Subcutaneous adipose tissue (tissue), 4 donors: ENCODE results near the gene SBF2. TPM values are rescaled to one million over a fixed set of nuclear protein-coding genes. Genes with fewer than 3 reads are reported as not detected.

ENCODE experiments used
- total RNA-seq, 4 donors: library from RNA; depleted of rRNA; stranded (reverse); fragments of >200 nt; gene quantifications; one replicate each; pipeline ENCODE4 v1.1.0, GENCODE V29; 2016
- TF ChIP-seq, protein P1 (sequence below): fragments of 450-650 bp; IDR thresholded peaks from one replicate; pipeline ENCODE4 v1.5.1; 2016; ENCODE audit warnings: low read depth, mild to moderate bottlenecking, control low read depth, antibody characterized with exemption, moderate library complexity

The SBF2 gene
- total RNA-seq, 4 donors from 2014 or later = 87.2 to 103 (median 97.3) TPM

DNA sequence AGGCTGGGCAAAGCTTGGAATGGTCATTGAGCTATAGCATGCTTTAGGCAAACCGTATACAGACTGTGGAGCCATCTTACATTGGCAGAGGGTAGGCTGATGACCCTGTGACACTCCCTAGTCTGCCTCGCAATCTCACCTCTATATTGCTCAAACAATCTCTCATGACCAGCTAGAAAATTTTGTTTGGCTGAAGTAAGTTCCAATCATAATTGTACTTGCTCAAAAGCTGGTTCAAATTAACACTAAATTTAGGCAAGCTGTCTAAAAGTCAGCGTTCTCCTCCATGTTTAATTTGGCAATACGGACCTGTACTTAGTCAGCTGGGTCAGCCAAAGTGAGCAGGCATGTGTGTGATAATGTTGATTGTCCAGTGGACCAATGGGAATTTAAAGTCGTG lies 497.2 kb downstream of the SBF2 start:
- TF ChIP-seq, protein P1, sequence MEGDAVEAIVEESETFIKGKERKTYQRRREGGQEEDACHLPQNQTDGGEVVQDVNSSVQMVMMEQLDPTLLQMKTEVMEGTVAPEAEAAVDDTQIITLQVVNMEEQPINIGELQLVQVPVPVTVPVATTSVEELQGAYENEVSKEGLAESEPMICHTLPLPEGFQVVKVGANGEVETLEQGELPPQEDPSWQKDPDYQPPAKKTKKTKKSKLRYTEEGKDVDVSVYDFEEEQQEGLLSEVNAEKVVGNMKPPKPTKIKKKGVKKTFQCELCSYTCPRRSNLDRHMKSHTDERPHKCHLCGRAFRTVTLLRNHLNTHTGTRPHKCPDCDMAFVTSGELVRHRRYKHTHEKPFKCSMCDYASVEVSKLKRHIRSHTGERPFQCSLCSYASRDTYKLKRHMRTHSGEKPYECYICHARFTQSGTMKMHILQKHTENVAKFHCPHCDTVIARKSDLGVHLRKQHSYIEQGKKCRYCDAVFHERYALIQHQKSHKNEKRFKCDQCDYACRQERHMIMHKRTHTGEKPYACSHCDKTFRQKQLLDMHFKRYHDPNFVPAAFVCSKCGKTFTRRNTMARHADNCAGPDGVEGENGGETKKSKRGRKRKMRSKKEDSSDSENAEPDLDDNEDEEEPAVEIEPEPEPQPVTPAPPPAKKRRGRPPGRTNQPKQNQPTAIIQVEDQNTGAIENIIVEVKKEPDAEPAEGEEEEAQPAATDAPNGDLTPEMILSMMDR = no peak

DNA sequence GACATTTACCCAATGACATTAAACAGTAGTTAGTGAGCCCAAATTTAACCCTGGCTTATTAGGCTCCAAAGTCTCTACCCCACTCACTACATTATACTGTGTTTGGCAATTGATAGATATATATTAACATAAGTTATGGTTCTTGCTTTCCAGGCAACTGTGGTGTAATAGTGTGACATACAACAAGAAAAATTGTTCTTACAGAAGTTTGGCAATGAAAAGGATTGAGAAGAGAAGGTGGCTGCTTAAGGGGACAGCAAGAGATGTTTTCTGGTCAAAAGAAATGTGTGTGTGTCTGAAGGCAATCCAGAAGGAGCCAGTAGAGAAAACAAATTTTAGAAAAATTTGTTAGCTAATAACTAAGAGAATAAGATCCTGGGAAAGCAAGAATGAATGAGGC lies 497.8 kb downstream of the SBF2 start:
- TF ChIP-seq, protein P1 = no peak

DNA sequence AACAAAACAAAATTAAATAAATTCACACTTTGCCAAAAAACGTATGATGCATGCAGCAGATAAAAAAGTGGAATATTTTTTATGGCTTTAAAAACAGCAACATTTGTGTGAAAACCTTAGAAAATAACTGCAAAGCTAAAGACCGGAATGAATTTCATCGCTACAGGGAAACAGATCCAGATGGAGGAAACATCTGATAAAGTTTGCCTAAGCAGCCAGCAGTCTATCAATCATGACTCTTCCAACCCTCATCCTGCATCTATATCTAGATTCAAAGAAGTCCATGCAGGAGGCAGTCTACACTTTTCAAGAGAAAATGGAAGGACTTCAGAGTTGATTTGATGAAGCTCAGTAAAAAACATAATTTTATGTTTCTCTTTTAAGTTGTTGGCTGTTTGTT lies 503.3 kb downstream of the SBF2 start:
- TF ChIP-seq, protein P1 = no peak

DNA sequence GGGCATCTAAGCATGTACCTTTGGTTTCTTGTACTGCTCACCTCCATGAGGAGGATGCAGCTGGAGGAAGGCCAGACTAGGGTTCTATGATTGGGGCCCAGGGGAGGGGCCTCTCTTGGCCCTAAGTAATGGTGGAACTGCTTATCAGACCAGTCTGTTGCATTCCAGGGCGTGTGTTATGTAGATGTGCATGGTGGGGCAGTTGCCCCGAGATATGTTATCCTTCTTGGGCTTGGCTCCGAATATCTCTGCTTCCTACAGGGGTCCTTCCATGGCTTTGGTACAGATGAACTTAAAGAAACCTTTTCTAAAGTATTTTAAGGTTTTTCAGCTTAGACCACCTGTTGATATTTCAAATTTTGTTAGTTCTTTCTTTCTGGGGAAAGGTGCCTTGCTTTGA lies 504.1 kb downstream of the SBF2 start:
- TF ChIP-seq, protein P1 = no peak

DNA sequence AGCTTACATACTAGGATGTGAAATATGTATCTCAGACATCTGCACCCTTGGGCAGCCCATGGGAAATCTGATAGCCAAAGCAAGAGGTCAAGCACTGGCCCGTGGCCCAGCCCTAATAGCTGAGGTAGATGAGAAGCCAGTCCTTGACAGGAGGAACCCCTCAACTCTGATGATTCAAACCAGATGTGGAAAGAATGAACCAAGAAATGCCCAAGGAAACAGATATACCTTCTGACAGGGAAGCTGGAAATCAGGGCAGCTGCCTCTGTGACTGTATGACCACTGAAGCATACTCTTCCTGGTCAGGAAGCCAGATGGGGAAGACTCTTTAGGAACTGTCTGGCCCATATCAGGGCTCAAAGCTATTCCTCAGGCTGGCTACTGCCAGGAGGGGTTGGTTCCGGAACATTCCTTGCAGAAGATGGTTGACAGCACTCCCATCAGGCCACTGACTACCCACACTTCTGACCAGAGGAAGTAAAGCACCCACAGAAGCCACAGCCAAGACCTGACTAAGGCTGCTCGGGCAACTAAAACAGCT lies 506.0 kb downstream of the SBF2 start:
- TF ChIP-seq, protein P1 = no peak

DNA sequence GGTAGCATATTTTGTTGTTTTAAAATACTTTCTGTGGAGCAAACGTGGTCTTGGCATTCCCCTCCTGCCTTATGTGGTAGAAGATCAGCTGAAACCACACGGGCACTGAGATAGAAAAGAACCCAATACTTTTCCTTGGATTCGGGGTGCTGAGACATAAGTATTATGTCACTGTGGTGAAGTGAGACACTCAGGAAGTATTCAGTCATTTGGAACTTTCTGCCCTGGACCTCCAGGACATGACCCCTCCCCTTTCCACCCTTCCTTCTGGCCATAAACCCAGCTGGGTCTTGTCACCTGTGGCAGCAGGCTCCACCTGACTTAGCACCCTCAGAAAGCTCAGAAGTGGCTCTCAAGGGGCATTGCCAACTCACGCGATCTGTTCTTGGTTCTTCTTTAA lies 506.8 kb downstream of the SBF2 start:
- TF ChIP-seq, protein P1 = no peak

DNA sequence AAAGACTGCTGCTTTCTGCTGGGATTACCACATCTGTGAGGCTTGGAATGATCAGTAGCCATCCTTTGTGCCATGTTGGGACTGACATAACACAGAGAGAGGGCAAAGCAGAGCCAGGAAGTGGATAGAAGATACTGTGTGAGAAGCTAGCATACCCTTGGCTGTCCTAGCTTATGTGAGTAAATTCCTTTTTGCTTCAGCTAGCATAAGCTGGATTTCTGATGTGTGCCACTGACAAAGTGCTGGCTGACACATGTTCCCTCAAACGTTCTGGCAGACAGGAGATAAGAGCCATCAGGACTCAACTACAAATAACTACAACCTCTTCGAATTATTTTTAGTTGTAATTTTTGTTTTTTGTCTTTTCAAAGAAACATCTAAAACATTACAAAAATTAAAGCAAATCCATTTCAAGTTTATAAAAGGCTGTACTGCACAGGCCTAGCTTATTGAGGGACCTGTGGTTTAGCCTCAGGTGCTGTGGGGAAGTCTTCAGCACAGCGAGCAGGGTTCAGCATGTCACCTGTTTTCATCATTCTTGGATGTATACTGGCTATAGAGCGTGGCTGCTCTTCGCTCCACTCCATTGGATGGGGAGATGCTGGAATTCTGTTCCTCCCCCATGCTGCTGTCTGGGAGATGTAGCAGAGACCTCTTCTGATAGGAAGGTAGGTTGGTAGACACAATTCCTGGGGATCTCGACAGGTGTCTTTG lies 509.3 kb downstream of the SBF2 start:
- TF ChIP-seq, protein P1 = no peak
